GM21515 (cell line): Measurements from ENCODE around the gene ST3GAL3.
"Not testable (repeated sequence)": the region's sequence is repeated elsewhere in the genome, so short reads cannot be mapped to it uniquely, and the experiment has no call there.

Source experiments
- ATAC-seq: cut with Tn5 transposase; IDR thresholded peaks from one replicate; pipeline ENCODE4 v1.9.1; 2021; ENCODE audit not compliant: unreplicated experiment

The ST3GAL3 gene

DNA sequence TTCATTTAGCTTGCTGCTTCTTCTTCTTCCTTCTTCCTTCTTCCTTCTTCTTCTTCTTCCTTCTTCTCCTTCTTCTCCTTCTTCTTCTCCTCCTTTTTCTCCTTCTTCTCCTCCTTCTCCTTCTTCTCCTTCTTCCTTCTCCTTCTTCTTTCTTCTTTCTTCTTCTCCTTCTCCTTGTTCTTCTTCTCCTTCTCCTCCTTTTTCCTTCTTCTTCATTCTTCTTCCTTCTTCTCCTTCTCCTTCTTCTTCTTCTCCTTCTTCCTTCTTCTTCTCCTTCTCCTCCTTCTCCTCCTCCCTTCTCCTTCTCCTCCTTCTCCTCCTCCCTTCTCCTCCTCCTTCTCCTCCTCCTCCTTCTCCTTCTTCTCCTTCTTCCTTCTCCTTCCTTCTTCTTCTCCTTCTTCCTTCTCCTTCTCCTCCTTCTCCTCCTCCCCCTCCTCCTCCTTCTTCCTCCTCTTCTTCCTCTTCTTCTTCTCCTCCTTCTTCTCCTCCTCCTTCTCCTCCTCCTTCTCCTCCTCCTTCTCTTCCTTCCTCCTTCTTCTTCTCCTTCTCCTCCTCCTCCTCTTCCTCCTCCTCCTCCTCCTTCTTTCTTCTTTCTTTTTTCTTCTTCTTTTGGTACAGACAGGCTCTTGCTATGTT, 110.1 kb downstream of the ST3GAL3 start:
- ATAC-seq = no peak

DNA sequence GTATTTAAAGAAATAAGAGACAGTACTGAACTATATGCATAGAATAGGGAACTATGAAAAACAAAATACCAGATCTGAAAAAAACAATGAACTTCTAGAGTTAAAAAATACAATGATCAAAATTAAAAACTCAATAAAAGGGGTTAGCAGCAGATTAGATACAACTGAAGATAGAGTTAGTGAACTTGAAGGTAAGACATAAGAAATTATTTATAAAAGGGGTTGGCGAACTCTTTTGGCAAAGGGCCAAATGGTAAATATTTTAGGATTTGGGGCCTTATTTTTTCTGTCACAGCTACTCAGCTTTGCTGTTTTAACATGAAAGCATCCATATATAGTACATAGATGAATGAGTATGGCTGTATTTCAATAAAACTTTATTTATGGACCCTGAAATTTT, 111.4 kb downstream of the ST3GAL3 start:
- ATAC-seq = no peak

DNA sequence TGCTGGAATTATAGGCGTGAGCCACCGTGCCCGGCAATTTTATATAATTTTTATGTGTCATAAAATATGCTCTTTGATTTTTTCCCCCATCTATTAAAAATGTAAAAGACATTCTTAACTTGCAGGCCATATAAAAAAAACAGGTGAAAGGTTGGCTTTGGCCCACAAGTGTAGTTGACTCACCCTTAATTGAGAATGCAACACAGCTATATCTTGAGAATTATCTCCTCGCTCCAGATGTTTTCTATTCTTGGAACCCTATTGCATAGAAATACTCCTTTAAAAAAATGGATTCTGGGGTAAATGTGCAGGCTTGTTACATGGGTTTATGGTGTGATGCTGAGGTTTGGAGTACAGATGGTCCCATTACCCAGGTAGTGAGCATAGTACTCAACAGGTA, 112.0 kb downstream of the ST3GAL3 start:
- ATAC-seq = no peak

DNA sequence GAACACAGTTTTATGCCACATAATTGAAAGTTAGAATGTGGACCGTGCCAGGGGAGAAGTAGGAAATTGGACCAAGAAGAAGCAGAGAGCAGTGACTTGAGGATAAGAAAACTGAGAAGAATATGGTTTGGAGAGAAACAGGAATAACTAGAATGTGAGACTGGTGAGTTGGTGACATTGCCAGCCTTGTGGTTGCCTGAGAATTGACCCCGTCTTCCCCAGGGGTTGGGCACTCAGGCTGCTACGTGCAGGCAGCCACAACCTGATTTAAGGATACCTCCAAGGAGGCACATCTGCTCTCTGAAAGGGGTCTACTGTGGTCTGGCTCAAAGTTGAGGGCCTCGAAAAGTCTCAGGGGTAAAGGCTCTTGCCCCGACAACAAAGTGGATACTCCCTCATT, 114.1 kb downstream of the ST3GAL3 start:
- no peak for ATAC-seq

DNA sequence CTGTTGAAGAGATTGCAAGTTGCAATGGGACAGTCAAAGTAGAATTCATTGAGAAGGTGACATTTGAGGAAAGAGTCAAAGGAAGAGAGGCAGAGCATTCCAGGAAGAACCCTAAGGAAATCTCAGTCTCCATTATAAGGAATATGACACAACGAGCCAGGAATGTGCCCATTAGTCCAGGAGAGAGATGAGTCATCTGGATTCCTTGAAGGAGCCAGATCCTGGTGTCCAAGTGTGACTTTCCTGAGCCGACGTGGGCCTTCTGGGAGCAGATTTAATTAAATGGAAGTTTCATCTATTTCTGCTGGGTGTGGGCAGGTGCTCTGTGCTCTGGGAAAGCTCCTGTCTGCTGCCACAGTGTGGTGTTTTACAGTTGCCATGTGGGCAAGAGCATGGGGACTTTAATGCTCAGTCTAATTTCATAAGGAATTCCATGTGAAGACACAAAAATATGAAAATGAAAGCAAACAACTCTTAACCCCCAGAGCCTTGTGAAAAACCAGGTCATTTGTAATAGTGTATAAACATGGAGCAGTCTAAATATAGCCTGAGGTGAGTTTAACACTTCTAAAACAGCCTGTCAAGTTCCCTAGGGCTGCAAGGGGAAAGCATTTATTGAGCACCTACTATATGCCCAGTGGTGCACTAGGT, 114.8 kb downstream of the ST3GAL3 start:
- ATAC-seq = no peak

DNA sequence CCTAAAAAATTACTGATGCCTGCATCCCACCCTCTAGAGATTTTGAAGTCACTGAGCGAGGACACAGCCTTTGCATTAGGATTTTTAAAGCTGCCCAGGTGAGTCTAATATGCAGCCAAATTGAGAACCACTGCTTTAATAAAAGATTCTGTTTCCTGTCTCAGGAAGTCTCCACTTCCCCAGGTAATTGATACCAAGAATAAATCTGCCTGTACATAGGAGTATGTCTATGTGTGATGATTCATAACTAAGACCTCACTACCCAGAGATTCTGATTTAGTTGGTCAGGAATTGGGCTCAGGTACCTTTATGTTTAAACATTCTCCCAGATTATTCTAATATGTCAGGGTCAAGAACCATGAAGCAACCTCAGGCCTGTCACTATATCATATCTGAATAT, 117.5 kb downstream of the ST3GAL3 start:
- ATAC-seq = no peak

DNA sequence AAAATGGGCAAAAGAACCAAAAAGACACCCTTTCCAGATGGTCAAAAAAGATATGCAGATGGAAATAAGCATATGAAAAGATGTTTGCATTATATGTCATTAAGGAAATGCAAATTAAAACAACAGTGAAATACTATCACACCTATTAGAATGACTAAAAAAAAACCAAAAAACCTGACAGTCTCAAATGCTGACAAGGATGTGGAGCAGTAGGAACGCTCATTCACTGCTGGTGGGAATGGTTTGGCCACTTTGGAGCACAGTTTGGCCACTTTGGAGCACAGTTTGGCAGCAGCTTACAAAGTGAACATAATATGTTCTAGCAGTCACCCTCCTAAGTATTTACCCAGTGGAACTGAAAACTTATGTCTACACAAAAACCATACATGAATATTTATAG, 121.2 kb downstream of the ST3GAL3 start:
- no peak for ATAC-seq

DNA sequence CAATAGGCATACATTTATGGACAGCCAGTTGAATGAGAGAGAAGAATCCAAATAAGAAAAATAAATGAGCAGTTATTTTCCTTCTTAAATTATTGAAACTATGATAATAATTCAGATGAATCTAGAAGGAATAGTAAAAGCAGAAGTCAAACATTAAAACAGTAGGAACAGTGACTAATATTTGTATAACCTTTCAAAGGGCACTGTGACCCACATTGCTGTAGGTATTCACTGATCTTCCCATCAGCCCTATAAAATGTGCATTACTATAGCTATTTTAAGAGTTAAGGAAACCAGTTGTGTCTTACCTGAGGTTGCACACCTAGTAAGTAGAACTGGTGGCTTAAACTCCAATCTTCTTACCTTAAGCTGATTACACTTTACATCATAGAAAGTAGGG, 123.5 kb downstream of the ST3GAL3 start:
- no peak for ATAC-seq

DNA sequence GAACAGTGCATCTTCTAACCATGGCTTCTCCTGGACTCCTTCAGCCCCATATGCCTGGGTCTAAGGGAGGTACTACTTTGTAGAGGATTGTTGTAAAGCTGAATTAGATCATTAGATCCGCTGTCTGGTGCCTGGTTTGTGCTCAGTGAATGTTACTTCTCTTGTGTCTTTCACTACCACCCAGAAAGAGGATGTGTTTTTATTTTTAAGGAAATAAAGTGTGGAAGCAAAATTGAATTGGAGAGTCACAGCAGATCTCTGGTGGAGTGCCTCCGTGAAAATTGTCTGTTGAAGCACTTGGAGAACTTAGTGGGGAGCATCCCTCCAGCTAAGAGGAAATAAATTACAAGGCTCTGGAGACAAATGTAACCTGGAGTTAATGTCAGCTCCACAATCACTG, 124.5 kb downstream of the ST3GAL3 start:
- no peak for ATAC-seq

DNA sequence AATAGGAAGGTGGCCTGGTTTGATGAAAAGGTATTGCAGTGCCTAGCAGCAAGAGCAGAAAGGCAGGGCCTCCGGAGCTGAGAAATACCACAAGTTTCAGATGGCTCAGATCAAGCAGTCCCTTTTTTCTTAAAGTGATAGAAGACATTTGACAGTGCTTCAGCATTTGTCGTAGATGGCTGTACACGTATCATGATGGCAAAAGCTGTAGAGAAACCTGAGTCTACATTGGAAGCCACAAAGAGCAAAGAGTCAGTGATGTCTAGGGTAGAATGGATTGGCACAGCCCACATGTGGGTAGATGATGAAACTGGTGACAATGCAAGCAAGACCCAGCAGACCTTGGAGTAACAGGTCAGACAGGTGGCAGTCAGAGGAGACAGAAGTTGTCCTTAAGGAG, 124.9 kb downstream of the ST3GAL3 start:
- no peak for ATAC-seq

DNA sequence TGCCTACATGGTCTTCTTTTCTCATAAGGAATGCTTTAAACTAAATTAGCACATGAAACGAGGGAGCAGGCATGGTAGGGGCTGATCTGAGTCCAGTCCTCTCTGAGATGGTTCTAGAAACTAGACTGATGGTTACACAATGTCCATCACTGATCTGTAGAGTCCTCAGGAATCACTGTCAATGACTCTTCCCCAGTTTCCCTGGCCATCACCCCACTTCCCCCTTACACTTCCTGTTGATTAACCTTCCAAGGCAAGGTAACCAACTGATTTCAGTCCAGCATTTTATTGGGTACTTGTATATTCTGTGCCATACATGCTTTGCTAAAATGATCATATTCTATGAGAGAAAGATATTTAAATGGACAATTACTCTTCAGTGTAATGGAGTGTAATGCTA, 125.7 kb downstream of the ST3GAL3 start:
- no peak for ATAC-seq

DNA sequence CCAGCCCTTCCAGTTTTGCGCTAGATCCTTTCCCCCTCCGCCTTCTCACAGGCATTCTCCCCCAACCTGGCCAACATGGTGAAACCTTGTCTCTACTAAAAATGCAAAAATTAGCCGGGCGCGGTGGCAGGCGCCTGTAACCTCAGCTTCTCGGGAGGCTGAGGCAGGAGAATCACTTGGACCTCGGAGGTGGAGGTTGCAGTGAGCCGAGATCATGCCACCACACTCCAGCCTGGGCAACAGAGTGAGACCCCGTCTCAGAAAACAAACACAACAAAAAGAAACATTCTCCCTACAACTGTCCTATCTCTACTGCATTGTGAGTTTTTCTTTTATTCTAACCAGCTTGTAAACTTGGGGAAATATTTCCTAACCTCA, 126.6 kb downstream of the ST3GAL3 start:
- not testable (repeated sequence) for ATAC-seq

DNA sequence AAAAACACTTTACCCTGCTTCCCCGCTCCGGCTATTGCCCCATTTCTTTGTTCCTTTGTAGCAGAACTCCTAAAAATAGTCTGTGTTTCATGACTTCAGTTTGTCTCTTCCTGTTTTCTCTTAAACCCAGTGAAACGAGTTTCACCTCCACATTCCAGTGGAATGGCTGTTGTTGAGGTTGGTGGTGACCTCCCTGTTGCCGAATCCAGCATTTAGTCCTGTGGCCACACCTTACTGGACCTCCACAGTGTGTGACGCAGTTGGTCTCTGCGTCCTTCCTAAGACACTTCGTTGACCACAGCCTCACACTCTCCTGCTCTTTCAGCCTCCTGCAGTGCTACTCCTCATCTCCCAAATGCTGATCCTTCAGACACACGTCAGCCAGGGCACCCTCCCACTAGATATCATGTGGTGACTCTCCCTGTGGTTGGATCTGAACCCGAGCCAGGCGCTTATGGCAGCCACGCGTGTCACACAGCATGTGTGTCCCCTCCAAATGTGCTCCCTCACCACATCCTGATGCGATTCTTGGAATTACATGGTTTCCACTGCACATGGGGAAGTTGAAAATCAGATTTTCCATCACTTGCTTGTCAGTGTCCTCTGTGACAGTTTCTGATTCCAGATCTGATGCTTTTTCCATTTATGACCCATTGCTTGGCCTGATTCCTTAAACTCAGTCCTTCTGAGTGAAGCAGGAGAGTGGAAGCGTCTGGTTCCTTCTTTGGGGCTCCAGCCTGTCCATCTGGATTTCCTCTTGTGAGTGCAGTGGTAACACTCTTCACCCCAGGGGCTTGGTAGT, 127.1 kb downstream of the ST3GAL3 start:
- no peak for ATAC-seq

DNA sequence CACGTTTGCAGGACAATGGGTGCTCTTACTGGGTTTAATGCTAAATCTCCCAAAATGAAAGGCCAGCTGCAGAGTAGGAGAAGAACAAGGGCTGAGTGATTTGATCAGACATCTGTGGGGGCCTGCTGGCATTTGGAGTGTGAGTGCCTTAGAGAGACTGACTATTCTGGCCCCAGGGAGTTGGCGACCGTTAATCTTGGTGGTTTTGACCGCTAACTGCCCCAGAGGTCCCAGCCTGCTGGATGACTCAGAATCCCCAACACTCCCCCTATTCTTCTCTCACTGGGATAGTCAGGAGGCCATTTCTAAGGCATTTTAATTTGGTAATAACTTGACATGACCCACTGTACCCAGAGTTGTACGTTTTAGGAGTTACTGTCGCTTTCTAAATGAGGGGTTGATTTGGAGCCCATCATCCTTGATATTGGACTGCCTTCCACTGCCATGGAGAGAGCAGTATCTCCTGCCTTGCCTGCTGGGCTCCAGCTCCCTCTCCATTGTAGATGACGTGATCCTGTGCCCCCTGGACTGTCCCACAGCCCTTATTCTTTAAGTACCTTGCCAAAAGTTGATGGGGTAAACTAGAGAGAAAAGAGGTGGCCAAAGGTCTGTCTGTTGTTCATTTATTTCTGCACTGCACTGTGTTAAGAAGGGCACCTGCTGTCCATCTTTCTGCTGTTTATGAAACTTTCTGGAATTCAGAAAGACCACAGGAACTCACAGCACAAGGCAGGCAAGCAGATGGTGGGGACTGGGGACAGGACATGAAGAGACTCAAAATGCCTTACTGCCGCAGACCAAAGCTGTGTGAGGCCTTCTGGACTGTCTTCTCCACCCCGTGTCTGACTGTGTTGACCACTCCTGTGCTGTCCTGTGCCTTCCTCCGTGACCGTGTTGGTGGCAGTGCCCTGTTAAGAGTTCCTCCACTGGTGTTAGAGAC, 128.0 kb downstream of the ST3GAL3 start:
- no peak for ATAC-seq

DNA sequence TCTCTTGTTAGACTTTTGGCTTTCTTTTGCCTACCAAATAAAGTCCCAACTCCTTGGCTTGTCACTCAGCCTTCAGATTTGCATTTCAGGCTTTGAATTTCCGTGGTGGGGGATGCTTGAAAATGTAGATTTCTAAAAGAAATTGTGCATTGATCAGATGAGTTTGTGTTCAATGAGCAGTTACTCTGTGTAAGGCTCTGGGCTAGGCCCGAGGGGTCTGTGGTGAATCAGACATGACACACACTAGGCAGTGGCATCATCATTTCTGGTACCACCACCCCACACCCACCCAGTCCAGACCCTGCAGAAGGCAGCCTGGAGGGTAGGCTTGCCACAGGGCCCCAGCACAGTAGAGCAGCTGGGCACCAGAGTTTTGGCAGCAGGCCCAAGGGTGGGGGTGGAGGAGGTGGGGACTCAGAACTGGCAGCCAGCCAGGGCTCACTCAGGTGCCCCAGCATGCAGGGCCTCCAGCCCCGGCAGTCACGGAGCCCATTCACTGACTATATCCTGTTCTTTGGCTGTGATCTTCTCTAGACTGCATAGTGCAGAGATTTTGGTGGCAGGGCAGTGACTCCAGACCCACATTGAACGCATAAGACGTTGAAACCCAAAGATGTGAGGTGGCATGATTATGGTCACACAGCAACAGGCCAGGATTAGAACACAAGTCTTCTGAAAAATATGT, 129.1 kb downstream of the ST3GAL3 start:
- ATAC-seq = no peak

DNA sequence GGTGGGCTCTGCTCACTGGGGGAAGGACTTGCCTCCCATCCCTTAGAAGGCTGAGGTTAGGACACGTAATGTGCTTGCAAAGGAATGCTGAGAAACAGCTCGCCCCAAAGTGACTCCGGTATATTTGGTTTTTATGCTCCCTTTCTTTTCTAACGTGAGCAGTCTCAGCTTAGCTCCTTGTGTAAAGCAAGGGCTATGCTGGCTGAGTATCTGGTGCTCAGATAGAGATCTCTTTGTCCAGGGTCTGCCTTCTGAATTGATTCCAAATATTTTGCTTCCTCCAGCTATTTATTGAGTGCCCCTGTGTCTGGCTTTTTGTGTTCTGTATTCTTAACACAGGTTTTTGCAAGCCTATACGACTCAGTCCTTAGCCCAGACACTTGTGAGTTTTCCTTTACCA, 131.7 kb downstream of the ST3GAL3 start:
- ATAC-seq = no peak

DNA sequence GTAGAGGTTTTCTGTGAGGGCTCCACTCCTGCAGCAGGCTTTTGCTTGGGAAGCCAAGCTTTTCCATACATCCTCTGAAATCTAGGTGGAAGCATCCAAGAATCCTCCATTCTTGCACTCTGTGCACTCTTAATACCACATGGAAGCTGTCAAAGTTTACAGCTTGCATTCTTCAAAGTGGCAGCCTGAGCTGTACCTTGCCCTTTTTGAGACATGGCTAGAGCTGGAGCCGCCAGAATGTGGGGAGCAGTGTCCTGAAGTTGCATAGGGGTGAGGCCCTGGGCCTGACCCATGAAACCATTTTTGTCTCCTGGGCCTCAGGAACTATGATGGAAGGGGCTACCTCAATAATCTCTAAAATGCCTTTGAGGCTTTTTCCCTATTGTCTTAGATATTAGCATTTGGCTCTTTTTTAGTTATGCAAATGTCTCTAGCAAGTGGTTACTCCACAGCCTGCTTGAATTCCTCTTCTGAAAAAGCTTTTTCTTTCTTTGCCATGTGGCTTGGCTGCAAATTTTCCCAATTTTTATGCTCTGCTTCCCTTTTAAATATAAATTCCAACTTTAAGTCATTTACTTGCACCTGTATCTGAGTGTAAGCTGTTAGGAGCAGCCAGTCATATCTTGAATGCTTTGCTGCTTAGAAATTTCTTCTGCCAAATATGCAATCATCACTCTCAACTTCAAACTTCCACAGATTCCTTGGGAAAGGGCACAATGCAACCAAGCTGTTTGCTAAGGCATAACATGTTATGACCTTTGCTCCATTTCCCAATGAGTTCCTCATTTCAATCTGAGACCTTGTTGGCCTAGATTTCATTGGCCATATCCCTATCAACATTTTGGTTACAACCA, 134.2 kb downstream of the ST3GAL3 start:
- ATAC-seq = no peak

DNA sequence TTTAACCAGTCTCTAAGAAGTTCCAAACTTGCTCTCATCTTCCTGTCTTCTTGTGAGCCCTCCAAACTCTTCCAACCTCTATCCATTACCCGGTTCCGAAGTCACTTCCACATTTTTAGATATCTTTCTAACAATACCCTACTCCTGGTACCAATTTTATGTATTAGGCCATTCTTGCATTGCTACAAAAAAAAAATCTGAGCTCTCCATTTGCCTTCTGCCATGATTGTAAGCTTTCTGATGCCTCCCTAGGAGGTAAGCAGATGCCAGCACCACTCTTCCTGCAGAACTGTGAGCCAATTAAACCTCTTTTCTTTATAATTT, 134.8 kb downstream of the ST3GAL3 start:
- ATAC-seq = no peak

DNA sequence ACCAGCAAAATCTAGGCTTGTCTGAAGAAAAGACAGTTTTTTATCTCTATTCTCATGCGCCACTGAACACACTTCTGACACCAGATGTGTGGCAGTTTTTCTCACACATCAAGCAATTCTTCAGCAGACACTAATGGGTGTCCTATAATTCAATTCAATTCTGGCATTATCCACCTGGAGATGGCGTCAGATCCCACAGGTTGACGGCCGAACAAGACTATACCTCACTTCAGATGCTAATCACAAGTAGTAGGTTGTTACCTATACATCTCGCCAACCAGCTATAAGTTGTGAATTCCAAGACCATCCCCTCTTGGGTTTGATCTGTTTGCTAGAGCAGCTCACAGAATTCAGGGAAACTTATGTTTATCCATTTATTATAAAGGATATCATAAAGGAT, 136.3 kb downstream of the ST3GAL3 start:
- no peak for ATAC-seq

DNA sequence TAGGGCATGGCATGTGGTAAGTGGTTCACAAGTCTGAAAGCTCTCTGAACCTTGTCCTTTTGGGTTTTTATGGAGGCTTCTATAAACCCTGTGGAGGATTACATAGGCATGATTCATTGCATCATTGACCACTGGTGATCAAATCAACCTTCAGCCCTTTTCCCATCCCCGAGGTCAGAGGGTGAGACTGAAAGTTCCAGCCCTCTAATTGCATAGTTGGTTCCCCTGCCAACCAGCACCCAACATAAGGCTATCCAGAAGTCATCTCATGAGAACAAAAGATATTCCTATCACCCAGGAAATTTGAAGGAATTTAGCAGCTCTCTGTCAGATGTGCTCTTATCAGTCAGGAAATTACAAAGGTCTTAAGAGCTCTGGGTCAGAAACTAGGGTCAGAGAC, 136.8 kb downstream of the ST3GAL3 start:
- ATAC-seq = no peak
